Right cardiac atrium (tissue), 5 donors: Measurements from ENCODE around the gene PZP. TPM values are rescaled to one million over a fixed set of nuclear protein-coding genes. Genes with fewer than 3 reads are reported as not detected.

ENCODE experiments used
- ATAC-seq, 2 donors: fragments of 200-7000 bp; cut with Tn5 transposase; one replicate each; pipeline versions ENCODE4 v1.8.0 to v1.9.1; 2020; ENCODE audit warnings: moderate library complexity in 2 of 2, mild to moderate bottlenecking in 1 of 2
- DNase-seq, 3 donors: peaks; one replicate each; pipeline ENCODE4 v3.0.0-alpha.2; 2020
- H3K27ac ChIP-seq: one replicate; pipeline ENCODE4 v1.5.1; 2013; ENCODE audit warnings: mild to moderate bottlenecking, low read length, control low read depth, moderate library complexity
- H3K27me3 ChIP-seq: one replicate; pipeline ENCODE4 v1.6.1; 2013; ENCODE audit not compliant: control insufficient read depth, insufficient read depth
- H3K4me1 ChIP-seq: one replicate; pipeline ENCODE4 v1.6.1; 2013; ENCODE audit warnings: low read length; ENCODE audit not compliant: control insufficient read depth, insufficient read depth
- H3K4me3 ChIP-seq: one replicate; pipeline ENCODE4 v1.5.1; 2013; ENCODE audit warnings: low read length, control low read depth
- H3K9me3 ChIP-seq: one replicate; pipeline ENCODE4 v1.6.1; 2013; ENCODE audit warnings: low read length; ENCODE audit not compliant: control insufficient read depth
- WGBS: extraction: QIAGEN DNeasy Blood & Tissue Kit; methylation state at CpG from one replicate; pipeline ENCODE4 v1.1.7; 2013; 5-methylcytosine and 5-hydroxymethylcytosine counted together
- intact Hi-C, 4 donors: fragments of 100-400 bp; cut with DNase I; formaldehyde crosslinking; loops; one replicate each; pipeline versions ENCODE4 v1.11.0 to v1.14.0; 2022 to 2023
- microRNA-seq, 2 donors: library from miRNA; unstranded; fragments of <30 nt; microRNA quantifications; one replicate each; pipeline ENCODE4 v1.2.0, GENCODE V29; 2020 to 2021
- polyA plus RNA-seq: library from polyadenylated mRNA; stranded (reverse); fragments of 200-250 nt; gene quantifications from one replicate; pipeline ENCODE4 v1.2.3, GENCODE V29; 2013
- total RNA-seq, 4 donors: library from RNA; stranded (reverse); fragmentation: NEBNext Ultra II Directional; extraction: Animal tissue kit (Norgen Biotek cat#: 25700); gene quantifications; one replicate each; pipeline ENCODE4 v1.2.1, GENCODE V29; 2021
- donor health status: healthy with polysubstance abuse.
- donor health status: DM: no; HTN: yes; CAD: no.
- donor health status: DM: no; HTN: no; CAD: no.
- donor health status: DM: no; HTN: yes; CAD: no; lungs with severe emphysema.
- donor health status: DM: yes; HTN: yes; CAD: no.

The PZP gene
- total and polyA plus RNA-seq, 5 donors, result 0.14 to 0.74 (median 0.39) TPM

- Histone ChIP-seq H3K27me3 (no peaks in the 10 kb centered on the region), H3K9me3 (no peaks in the 10 kb centered on the region), H3K4me3 (no peak overlapping the region), H3K4me1 (no peaks in the 10 kb centered on the region), H3K27ac (no peak overlapping the region)
- intact Hi-C loops, result no loop called here
- WGBS, result 85% methylated on average over 4 of the region's 4 CpGs
- DNase-seq, result no peak
- no peak for ATAC-seq
These were observed 104.9 kb downstream of the PZP start for GRCh38 chr12:9103050-9103849.

GRCh38 chr12:9101018-9101687 lies 107.0 kb downstream of the PZP start:
- Histone ChIP-seq H3K4me3 (no peak overlapping the region), H3K4me1 (no peaks in the 10 kb centered on the region), H3K27ac (no peak overlapping the region), H3K27me3 (no peaks in the 10 kb centered on the region), H3K9me3 (no peaks in the 10 kb centered on the region)
- intact Hi-C loops, result no loop called here
- DNase-seq (no peak), ATAC-seq (no peak)
- WGBS, result 79% methylated on average over 8 of the region's 8 CpGs

- WGBS, result 97% methylated on average over 2 of the region's 2 CpGs
- H3K27ac ChIP-seq, result no peak overlapping the region
- intact Hi-C loops, result no loop called here
These were observed 108.5 kb downstream of the PZP start for GRCh38 chr12:9099552-9100190.

More at GRCh38 chr12:9099552-9100190, 108.5 kb downstream of the PZP start:
- DNase-seq (no peak), ATAC-seq (no peak)
- H3K4me1 ChIP-seq, result no peaks in the 10 kb centered on the region
- no peaks in the 10 kb centered on the region for H3K9me3 ChIP-seq
- no peak overlapping the region for H3K4me3 ChIP-seq
- H3K27me3 ChIP-seq, result no peaks in the 10 kb centered on the region

Small RNA genes within 50 kb of the gene (microRNA-seq; reads per million reads assigned to microRNA genes)
- 0 reads per million in 2 donors for gene MIR1244-3

Other genes with a start within 250 kb of the PZP start
- gene KLRG1, start 218.8 kb downstream of the PZP start, total RNA-seq, result 1 to 10 TPM; 5.2 to 8.0 (median 6.5) TPM
- gene KLRG1, start 218.8 kb downstream of the PZP start, polyA plus RNA-seq, result 5.7 TPM
- 100 to 1,000 TPM; 422 to 604 (median 514) TPM for gene A2M, start 92.5 kb downstream of the PZP start, total RNA-seq
- 165 TPM for gene A2M, start 92.5 kb downstream of the PZP start, polyA plus RNA-seq